ENCODE measurements around the gene LEMD2.

GRCh38 chr6:33737267-33738026 lies 51.5 kb downstream of the LEMD2 start:
- TF ChIP-seq CTCF (IDR thresholded peaks at IDR 0.05) (no peak), POLR2AphosphoS5 (IDR thresholded peaks at IDR 0.05) (no peak)

Data from suprapubic skin (tissue), 3 donors.